NCI-H2107 treated with DMSO at 0.1 percent for 48 hours (cell line): Measurements from ENCODE around the gene CNN2.

Source experiments
- DNase-seq: peaks from one replicate; lab custom pipeline; 2025; ENCODE audit not compliant: unreplicated experiment; lab: John Stamatoyannopoulos, UW

The CNN2 gene

DNA sequence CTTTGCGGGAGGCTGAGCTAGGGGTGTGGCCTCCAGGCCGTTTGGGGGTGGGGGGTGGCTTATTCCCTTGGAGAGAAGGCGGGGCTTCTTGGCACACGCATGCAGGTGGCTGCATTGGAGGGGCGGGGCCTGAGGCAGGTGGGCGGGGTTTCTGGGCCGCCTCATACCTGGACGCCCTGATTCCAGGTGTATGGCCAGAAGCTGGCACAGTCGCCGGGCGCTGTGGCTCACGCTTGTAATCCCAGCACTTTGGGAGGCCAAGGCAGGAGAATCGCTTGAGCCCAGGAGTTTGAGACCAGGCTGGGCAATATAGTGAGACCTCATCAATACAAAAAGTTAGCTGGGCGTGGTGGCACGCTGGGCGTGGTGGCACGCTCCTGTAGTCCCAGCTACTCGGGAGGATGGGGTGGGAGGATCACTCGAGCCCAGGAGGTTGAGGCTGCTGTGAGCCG, 21.3 kb downstream of the CNN2 start:
- no peak for DNase-seq

DNA sequence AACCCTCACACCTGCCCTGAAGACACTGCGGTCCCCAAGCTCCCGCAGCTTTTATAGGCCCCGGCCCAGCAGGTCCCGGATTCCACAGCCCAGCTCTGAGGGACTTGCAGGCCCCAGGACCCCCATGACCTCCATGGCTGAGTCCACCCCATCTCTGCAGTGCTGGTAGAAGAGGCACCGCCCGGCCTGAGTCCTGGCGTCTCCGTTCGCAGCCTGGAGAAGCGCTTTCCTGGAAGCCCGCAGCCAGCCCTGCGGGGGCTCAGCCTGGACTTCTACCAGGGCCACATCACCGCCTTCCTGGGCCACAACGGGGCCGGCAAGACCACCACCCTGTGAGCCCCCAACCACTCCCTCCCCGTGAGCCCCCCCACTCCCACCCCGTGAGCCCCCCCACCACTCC, 22.7 kb downstream of the CNN2 start:
- DNase-seq = no peak

DNA sequence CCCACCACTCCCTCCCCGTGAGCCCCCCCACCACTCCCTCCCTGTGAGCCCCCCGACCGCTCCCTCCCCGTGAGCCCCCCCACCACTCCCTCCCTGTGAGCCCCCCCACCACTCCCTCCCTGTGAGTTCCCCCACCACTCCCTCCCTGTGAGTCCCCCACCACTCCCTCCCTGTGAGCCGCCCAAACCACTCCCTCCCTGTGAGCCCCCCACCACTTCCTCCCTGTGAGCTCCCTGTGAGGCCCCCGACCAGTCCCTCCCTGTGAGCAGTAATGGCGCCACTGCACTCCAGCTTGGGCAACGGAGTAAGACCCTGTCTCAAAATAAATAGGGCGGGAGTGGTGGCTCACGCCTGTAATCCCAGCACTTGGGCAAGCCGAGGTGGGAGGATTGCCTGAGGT, 23.4 kb downstream of the CNN2 start:
- DNase-seq = no peak

DNA sequence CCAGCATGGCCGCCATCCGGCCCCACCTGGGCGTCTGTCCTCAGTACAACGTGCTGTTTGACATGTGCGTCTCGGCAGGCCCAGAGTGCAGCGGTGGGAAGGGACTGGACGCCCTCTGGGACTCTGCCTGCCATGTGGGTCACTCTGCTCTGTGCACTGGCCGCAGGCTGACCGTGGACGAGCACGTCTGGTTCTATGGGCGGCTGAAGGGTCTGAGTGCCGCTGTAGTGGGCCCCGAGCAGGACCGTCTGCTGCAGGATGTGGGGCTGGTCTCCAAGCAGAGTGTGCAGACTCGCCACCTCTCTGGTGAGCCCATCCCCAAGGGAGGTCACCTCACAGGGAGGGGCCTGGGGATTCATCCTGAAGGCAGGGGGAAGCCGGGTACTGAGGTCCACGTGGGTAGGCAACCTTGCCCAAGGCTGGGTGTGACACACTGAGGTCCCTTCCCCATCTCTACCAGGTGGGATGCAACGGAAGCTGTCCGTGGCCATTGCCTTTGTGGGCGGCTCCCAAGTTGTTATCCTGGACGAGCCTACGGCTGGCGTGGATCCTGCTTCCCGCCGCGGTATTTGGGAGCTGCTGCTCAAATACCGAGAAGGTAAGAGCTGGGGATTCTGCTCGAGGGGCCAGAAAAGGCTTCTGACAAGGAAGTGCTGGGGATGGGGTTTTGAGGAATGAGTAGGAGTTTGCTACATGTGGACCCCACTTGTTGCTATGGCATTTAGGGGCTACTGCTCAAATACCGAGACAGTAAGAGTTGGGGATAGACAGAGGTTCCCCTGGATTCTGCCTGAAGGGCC, 24.8 kb downstream of the CNN2 start:
- no peak for DNase-seq

DNA sequence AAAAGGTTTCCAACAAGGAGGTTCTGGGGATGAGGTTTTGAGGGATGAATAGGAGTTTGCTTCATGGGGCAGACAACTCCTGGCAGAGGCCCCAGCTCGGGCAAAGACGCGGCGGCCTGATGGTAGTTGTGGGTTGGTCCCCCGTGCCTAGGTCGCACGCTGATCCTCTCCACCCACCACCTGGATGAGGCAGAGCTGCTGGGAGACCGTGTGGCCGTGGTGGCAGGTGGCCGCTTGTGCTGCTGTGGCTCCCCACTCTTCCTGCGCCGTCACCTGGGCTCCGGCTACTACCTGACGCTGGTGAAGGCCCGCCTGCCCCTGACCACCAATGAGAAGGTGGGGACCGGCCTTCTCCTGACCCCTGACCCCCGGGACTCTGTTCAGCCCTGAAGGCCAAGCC, 25.4 kb downstream of the CNN2 start:
- no peak for DNase-seq

DNA sequence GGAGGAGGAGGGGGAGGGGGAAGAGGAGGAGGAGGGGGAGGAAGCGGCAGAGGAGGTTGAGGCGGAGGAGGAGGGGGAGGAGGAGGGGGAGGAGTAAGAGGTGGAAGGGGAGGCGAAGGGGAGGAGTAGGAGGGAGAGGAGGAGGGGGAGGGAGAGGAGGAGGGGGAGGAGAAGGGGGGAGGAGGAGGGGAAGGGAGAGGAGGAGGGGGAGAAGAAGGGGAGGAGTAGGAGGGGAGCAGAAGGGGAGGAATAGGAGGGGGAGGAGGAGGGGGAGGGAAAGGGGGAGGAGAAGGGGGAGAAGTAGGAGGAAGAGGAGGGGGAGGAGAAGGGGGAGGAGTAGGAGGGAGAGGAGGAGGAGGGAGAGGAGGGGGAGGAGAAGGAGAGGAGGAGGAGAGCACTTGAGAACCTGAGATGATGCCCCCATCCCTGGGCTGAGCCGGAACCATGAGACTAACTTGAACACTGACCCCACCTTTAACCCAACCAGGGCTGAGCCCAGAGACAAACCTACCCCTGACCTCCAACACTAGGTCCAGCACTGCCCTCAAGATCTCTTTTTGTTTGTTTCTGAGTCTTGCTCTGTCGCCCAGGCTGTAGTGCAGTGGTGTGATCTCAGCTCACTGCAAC, 26.1 kb downstream of the CNN2 start:
- DNase-seq = no peak

DNA sequence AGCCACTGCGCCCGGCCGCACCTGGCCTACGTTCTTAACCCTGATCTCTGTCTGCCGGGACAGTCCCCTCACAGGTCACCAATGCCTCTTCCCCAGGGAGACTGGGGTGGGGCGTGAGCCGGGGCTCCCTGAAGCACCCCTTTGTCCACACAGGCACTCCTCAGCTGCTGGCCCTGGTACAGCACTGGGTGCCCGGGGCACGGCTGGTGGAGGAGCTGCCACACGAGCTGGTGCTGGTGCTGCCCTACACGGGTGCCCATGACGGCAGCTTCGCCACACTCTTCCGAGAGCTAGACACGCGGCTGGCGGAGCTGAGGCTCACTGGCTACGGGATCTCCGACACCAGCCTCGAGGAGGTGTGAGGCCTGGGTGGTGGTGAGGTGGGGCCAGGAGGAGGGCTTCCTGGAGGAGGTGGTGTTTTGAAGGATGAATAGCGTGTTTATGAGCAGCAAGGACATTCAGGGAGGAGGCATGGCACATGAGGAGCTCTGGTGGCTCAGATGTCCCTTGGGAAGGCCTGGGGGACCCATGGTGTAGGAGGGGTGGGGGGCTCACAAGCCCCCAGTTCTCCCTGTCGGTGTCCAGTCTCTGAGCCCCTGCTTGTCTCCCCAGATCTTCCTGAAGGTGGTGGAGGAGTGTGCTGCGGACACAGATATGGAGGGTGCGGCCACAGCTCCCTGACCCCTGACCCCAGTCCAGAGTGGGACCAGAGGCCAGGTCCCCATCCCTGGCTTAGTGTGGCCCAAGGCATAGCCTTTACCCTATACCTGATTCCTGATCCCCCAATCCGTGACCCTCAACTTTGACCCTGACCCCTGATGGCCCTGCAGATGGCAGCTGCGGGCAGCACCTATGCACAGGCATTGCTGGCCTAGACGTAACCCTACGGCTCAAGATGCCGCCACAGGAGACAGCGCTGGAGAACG, 27.0 kb downstream of the CNN2 start:
- DNase-seq = no peak

DNA sequence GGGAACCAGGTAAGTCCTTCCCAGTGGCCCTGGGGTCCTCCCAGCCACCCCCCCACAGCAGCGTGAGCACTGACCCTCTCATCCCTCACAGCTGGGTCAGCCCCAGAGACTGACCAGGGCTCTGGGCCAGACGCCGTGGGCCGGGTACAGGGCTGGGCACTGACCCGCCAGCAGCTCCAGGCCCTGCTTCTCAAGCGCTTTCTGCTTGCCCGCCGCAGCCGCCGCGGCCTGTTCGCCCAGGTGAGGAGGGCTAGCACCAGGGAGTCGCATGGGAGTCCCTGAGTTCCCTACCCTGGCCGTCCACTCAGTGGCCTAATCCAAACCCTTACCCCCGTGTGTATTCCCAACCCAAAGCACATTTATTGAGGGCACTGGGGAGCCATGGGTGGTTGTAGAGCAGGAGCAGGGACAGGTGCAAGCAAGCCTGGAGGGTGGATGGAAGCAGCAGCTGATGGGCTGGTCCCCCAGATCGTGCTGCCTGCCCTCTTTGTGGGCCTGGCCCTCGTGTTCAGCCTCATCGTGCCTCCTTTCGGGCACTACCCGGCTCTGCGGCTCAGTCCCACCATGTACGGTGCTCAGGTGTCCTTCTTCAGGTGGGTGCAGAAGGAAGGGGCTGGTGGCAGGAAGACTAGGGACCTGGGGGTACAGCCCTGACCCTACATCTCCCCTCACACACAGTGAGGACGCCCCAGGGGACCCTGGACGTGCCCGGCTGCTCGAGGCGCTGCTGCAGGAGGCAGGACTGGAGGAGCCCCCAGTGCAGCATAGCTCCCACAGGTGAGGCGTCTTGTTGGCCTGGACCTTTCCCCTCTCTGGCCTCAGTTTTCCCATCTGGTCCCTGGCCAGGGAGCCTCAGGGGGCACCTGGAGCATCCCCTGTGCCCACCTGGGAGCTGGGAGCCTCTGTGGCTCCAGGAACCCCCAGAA, 28.0 kb downstream of the CNN2 start:
- no peak for DNase-seq

DNA sequence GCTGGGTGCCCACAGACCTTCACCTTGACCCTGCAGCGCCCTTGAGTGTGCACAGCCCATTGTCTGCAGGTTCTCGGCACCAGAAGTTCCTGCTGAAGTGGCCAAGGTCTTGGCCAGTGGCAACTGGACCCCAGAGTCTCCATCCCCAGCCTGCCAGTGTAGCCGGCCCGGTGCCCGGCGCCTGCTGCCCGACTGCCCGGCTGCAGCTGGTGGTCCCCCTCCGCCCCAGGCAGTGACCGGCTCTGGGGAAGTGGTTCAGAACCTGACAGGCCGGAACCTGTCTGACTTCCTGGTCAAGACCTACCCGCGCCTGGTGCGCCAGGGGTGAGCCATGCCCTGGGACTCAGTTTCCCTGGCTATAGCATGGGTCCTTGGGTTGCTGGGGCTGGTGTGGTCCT, 28.6 kb downstream of the CNN2 start:
- DNase-seq = no peak

DNA sequence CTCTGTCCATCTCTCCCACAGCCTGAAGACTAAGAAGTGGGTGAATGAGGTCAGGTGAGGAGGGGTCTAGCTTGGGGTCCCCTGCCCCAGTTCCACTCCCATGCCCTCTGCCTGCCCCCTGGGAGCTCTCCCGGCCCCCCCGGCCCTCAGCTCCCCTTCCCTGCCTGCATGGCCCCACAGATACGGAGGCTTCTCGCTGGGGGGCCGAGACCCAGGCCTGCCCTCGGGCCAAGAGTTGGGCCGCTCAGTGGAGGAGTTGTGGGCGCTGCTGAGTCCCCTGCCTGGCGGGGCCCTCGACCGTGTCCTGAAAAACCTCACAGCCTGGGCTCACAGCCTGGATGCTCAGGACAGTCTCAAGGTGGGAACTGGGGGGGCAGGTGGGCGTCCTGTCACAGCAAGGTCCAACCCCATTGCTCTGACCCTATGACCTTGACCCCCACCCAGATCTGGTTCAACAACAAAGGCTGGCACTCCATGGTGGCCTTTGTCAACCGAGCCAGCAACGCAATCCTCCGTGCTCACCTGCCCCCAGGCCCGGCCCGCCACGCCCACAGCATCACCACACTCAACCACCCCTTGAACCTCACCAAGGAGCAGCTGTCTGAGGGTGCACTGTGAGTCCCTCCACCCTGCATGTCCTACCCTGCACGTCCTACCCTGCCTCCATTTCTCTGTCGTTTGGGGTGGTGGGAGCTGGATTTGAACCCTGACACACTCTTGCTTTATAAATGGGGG, 29.6 kb downstream of the CNN2 start:
- DNase-seq = no peak

DNA sequence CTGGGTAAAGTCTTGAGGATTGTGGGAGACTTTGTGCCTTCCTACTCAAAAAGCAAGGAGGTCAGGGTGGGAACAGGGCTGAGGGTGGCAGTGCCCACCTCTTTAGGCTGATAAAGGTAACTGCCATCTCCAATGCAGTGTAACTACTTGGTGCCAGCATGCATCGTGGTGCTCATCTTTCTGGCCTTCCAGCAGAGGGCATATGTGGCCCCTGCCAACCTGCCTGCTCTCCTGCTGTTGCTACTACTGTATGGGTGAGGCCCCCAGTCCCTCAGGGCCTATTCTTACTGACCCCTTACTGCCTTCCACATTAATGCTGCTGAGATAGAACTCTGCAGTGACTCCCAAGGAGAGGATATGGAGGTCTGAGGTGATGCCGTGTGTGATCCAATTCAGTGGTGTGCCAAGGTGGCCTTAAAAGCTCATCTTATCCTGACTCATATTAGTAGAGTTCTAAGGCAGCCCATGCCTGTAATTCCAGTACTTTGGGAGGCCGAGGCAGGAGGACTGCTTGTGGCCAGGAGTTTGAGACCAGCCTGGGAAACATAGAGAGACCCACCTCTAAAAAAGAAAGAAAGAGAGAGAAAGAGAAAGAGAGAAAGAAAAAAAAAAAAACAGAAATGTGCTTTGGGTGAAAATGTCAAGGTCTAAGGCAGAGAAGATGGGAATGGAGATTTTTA, 30.9 kb downstream of the CNN2 start:
- DNase-seq = no peak

DNA sequence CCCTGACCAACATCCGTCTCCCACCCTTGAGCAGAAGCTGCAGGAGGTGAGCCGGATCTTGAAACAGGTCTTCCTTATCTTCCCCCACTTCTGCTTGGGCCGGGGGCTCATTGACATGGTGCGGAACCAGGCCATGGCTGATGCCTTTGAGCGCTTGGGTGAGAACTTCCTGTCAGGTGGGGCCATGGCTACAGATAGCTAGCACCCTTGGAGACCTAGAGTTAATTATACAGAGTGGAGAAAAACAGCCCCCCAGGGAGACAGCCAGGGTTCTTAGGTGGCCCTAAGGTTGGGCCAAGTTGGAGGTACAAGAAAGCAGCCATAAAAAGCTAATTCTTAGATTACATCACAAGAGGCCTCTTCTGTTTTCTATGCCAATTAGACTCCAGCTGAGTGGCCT, 31.7 kb downstream of the CNN2 start:
- DNase-seq = no peak

DNA sequence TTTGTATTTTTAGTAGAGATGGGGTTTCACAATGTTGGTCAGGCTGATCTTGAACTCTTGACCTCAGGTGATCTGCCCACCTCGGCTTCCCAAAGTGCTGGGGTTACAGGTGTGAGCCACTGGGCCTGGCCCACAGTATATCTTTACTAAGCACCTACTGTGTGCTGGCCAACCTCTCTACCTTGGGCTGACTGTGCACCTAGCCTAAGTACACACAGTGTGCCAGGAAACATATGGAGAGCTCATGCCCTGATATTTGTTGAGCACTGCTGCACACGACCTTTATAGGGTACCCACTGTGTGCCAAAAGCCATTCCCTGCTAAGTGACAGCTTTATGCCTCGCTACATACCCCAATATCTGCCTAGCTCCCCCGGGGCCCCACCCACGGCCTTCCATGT, 34.3 kb downstream of the CNN2 start:
- DNase-seq = no peak

DNA sequence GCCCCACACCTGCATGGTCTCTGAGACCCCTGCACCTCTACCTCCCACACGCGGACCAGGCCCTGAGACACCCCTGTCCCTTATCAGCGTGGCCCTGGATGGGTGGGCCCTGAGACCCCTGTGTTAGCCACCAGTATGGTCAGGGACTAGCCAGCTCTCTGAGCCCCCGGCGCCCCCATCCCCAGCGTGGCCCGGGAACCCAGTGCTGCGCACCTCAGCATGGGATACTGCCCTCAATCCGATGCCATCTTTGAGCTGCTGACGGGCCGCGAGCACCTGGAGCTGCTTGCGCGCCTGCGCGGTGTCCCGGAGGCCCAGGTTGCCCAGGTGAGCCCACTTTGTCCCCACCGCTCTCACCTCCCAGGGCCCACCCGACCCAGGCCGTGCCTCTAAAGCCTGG, 35.6 kb downstream of the CNN2 start:
- DNase-seq = no peak

DNA sequence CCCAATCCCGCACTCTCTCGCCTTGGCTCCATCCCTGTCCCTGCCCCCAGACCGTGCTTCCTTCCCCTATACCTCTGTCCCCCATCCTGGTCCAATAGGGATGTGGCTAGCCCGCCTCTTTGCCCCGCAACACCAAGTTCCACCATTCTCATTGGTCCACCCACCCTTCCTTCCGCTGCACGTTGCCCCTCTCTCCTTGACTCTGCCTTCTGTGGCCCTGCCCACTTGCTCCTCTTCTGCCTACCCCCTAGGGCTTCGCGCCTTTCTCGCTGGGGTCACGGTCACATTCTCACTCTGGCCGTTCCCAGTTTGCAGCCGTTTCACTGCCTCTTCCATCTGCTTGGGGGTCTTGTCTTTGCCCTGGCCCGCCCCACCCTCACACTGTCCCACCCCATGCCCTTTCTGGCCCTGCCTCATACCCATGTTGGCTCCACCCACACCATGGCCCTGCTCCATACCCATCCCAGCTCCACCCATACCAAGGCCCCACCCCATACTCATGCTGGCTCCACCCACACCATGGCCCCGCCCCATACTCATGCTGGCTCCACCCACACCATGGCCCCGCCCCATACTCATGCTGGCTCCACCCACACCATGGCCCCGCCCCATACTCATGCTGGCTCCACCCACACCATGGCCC, 36.1 kb downstream of the CNN2 start:
- DNase-seq = no peak

DNA sequence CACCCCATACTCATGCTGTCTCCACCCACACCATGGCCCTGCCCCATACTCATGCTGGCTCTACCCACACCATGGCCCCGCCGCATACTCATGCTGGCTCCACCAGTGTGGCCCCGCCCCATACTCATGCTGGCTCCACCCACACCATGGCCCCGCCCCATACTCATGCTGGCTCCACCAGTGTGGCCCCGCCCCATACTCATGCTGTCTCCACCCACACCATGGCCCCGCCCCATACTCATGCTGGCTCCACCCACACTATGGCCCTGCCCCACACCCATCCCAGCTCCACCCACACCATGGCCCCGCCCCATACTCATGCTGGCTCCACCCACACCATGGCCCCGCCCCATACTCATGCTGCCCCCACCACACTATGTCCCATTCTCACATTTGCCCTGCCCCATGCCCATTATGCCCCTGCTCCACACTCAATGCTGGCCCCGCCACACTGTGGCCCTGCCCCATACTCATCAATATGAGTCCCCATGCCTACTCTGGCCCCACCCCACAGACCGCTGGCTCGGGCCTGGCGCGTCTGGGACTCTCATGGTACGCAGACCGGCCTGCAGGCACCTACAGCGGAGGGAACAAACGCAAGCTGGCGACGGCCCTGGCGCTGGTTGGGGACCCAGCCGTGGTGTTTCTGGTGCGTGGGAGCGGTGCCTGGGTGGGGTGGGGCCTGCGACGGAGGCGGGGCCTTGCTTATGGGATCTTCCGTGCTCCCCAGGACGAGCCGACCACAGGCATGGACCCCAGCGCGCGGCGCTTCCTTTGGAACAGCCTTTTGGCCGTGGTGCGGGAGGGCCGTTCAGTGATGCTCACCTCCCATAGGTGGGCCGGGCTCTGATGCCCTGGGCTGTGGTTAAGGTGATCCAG, 36.9 kb downstream of the CNN2 start:
- no peak for DNase-seq

DNA sequence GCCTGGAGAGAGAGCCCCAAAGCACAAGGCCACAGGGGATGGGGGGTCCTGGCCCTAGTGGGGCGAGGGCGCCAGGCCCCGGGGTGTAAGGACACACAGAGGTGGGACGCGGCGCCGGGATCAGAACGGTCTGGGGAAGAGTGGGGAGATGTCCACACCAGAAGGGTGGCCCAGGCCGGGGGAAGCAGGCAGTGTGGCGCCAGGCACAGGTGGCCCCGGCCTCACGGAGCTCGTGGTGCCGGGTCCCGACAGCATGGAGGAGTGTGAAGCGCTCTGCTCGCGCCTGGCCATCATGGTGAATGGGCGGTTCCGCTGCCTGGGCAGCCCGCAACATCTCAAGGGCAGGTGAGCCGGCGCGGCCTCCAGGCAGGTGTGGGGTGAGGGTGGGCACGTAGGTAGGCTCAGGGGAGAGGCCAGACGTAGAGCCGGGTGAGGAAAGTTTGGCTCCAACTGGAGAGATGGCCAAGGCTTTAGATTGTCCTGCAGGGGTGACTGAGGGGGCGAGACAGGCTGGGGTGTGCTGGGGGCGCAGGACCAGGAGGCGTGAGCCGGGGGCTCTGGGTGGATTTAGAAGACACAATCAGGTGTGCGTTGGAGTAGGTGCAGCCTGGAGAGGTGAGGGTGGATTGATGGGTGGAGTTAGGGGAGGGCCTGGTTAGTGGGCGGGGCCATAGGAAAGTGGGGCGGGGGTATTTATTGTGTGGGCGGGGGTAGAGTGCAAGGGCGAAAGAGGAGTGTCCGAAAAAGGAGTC, 37.7 kb downstream of the CNN2 start:
- no peak for DNase-seq
